Stimulated activated naive CD4-positive, alpha-beta T cell (primary cell): ENCODE results near the gene CRTAC1.

Experiments
- DNase-seq, 6 experiments: peaks; one replicate each; lab custom pipeline; 2025; lab: John Stamatoyannopoulos, UW

CRTAC1 gene

DNA sequence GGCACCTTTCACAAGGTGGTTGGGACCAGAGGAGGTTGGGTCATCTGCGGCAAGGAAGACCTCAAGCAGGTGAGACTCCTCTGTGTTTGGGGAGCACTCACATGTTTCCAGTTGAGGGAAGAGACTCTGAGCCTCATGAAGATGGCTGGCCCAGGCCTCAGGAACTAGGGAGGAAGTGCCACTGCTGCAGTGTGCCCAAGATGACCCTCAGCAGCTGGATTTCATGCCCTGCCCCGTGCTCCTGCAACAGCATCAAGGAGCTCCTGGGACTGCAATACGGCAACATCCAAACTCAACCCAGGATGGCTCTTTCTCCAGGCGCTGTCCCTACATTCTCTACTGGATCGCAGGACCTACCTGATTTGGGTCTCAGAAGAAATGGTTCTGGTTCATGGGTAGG is 106.9 kb downstream of the CRTAC1 start:
- DNase-seq: no peak

DNA sequence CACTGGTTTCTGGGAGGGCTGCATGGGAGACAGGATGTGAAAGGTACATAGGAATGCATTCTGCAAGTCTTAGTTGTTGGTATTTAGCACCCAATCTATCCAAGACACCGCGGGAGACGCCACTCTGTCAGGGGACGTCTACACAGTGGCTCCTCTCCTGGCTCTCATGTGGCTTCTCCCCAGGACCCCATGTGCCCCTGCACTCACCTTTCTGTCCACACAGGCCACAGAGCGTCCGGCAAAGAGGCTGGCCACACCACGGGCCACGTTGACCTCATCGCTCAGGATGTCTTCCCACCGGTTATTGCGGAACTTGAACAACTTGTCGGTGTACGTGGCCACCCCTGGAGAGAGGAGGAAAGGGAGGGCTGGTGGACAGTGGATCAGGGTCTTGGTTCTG is 107.4 kb downstream of the CRTAC1 start:
- no peak for DNase-seq

DNA sequence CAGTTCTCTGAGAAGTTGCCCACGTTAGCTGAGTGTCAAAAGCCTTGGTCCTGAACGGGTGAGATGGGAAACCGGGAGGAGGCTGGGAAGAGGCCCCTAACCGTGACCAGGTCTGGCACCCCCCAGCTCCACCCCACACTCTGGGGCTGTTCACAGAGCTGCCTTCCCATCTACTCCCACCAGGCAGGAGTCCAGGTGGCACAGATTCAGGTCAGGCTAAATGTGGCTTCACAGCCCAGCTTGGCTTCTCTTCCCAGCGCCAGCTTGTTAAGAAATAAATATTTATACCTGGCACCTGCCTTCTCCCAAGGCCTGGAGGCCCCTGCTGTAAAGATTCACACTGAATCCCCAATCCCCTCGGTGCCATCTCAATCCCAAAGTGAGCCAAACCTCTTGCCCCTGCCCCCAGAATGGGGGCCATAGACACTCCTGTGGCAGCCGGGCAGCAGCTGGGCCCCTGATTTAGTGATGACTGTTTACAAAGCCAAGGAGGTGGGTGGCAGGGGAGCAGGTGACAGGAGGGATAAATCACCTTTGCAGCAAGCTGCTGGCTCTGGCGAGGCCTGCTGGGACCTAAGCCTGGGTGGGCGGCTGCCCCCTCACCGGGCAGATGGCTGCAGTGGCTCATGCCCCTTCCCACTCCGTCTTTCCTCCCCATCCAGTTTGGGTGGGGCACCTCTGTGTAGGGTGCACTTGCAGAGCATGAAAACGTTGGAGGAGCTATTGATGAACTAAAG is 108.2 kb downstream of the CRTAC1 start:
- DNase-seq: no peak

DNA sequence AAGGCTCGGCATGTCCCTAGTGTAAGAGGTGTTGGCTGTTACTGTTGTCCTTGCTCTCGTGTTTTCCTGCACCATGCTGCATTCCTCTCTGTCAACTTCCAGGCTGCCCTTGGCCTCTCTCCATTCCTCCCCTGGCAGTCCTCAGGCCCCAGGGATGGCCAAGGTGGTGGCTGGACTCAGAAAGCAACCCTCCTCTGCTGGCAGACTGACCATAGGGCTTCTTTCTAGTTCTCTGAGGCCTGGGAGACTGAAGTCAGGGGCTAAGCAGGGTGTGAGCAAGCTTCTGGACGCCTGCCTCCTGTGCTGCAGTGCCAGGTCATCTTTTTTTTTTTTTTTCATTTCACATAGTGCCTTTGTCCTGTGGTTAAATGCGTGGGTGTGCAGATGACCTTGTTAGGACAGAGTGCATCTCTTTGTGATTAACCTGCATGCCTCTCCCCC is 108.8 kb downstream of the CRTAC1 start:
- DNase-seq: no peak

DNA sequence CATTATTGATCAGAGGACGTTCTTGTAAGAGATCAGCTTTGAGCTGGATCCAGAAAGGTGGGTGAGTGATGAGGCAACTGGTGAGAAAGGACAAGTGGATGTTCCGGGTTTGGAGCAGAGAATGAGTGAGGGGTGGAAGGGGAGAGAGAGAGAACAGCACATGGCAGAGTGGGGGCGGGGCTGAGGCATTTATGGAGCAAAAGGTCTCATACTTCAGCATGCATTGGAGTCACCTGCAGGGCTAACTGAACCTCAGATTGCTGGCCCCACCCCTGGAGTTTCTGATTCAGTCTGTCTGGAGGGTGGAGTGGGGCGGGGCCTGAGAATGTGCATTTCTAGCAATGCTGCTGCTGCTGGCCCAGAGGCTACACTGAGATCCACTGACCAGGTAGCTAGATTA is 109.6 kb downstream of the CRTAC1 start:
- no peak for DNase-seq

DNA sequence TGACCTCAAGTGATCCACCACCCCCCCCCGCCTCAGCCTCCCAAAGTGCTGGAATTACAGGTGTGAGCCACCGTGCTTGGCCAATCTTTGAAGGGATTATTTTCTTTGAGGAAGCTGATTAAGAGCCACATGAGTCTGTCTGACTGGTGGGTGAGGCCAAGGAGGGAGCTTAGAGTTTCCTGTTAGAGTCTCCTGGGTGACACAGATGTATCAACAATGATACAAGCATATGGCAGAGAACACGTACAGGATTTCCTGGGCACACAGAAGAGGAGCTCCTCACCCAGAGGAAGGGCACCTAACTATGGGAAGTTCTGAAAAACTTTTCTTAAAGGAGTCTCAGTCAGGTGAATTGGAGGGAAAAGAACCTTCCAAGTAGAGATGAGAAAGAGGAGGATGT is 111.4 kb downstream of the CRTAC1 start:
- DNase-seq: peak in 1 of 6 experiments; percentile 7

DNA sequence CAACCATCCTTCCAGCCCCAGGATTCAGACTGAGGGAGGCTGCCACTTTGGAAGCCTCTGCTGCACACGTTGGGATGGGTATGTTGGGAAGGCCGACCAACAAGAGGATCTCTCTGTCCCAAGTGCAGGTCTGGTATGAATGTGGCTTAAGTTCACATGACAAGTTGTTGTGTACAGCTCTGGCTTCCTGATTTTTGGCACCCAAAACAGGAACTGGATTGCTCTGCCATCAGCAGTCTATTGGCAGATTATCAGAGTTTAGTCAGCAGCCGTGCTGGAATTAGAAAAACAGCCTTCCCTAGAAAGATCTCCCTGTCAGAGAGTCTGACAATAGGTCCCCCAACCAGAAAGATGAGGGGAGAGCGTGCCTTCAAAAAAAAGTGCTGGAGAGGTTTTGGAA is 113.8 kb downstream of the CRTAC1 start:
- DNase-seq: no peak

DNA sequence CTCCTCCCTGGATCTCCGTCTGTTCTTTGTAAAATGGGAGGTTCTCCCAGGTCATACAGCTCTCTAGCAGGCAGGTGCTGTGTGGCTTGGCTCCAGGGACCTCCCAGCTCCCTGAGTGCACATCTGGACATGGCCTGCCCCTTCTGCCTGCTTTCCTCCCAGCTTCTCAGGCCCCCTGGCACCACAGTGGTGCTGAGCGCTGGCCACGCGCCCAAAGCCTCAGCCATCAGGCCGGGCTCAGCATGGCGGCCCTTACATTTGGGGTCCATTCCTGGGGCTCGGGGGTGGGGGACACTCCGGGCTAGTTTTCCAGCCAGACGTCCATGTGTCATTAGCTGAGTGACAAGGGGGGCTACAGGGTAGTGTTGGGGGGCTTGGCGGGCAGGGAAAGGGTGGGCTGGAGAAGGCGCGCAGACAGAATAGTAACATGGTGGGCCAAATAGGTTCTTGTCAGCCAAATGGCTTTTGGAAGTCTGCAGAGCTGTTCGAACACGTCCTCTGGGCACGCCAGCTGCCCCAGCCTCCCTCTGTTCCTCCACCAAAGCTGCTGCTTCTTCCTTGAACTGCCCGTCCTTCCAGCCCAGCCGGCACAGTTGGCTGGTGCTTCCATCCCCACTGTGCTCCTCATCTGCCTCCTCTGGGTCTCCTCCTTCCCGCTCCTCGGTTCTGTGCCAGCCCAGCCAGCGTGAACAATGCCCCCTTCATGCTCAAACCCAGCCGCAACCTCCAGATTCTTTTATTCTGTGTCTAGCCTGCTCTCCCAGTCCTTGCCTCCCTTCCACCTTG is 114.9 kb downstream of the CRTAC1 start:
- no peak for DNase-seq

DNA sequence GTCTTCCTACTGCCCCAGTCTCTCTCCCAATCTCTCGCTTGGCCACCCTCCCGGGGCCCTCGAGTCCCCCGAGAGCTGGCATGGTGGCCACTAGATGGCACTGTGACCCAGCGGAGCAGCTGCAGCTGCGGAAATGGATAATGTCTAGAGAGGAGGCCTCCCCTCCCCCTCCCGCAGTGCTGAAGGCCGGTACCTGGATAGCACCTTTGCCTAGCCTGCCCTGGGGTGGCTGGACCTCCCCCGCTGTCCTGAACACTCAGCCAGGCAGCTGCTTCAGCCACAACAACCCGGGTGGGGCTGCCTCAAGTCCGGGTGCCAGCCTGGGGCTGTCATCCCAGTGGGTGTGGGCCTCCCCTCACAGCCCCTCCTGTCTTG is 115.6 kb downstream of the CRTAC1 start:
- DNase-seq: peak; percentile 17 to 74 (median 58)

DNA sequence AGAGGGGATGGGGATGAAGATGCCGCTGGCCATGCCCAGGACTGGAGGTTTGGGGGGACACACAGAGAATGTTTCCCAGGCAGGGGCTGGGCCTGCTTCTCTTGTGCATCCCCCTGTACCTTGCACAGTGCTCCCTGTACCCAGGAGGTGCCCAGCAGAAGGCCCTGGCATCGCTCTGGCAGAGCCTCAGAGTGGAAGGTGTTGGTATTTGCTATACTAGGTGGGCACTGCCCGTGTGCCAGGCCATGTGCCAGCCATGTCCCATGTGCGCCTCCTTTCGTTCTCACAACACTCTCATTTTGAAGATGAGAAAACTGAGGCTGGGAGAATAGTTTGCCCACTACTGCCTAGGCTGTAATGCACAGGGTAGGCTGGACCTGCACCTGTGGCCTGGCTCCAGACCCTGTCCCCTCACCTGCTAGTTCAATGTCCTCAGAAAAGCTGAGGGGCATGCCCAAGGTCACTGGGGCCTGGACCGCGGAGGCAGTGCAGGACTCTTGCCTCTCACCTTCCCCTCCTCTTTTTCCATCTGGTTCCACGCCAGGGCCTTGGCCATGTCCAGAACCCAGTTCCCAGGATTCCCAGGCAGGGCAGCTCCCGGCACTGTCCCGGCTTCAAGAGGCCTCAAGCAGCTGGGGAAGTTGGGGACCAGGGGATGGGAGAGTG is 116.1 kb downstream of the CRTAC1 start:
- no peak for DNase-seq

DNA sequence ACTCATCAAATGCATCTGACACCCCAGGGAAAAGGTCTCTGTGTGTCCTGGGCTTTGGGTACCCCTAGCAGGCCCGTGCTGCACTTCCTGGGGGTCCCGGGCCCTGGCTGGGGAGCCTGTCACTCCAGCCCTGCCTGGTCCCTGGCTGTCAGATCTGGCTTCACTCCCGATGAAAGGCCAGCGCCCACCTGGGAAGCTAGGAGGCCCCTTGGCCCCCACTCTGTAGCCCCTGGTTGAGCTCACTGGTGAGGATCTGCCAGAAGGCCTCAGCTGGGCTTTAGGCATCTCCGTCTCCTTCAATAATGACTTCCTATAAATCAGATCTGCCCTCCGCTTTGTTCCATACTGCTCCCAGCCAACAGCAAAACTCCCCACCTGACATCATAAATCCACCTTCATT is 116.8 kb downstream of the CRTAC1 start:
- DNase-seq: no peak

DNA sequence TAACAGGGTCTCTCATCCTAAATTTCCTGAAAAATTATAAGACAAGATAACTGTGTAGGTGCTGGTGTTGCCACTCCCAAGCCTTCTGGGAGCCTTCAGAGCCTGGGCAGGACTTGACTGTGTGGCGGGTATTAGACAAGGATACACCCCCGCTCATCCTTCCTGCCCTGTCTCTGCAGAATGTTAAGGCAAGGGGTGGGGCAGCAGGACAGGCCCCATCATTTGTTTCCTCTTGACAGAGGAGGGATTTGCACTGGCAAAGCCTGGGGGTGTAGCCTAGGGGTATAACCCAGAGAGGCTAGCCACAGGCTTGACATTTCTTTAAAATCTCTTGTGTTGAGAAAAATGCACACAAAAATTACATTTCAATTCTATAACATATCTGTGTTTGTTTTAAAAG is 117.2 kb downstream of the CRTAC1 start:
- DNase-seq: no peak

DNA sequence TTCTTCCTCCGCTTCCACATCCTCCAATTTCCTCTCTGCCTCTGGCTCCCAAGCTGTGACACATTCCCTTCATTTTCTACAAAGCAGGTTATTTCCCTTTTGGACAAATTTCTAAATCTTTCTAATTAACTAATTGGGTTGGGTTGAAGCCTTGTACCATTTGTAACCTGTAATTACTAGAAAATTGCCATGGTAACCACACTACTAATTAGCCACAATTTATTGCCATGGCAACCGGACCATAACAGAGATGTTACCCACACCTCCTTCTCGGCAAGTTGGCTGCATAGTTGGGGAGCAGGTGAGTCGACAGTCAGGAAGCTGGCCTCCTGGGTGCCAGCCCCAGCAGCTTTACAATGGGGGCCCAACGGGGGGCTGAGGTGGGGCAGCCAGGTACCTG is 119.2 kb downstream of the CRTAC1 start:
- no peak for DNase-seq

DNA sequence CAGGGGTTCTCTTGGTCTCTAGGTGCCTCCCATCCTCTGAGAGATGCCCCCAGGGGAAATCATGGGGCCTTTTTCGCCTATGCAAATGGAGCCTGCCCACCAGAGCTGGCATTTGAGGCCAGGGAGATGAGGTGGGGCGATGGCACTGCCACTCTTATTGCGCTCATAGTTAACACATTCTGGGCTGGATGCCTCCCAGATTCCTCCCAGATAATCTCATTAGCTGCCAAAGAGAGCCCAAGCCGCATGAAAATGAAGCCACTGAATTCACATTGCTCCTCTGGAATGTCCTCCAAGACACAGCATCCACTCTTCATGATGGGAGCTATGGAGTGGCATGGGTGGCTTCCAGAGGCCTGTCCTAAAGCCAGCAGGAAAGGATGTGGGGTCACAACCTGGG is 119.8 kb downstream of the CRTAC1 start:
- DNase-seq: no peak

DNA sequence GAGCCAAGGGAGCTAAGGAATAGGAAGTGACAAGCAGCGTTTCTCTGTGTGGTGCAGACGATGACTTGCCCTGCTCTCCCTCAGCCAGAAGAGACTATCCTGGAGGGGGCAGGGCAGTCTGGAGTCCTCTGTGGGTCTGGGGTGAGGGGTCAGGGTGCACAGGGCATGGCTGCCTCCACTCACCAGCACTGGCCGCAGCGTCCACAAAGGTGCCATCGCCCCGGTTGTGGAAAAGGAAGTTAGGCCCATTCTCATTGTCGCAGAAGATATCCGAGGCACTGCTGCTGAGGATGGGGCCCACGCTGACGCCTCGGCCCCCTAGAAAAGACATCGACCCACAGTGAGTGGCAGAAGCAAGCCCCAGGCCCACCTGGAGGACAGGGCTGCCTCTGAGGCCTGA is 122.6 kb downstream of the CRTAC1 start:
- no peak for DNase-seq

DNA sequence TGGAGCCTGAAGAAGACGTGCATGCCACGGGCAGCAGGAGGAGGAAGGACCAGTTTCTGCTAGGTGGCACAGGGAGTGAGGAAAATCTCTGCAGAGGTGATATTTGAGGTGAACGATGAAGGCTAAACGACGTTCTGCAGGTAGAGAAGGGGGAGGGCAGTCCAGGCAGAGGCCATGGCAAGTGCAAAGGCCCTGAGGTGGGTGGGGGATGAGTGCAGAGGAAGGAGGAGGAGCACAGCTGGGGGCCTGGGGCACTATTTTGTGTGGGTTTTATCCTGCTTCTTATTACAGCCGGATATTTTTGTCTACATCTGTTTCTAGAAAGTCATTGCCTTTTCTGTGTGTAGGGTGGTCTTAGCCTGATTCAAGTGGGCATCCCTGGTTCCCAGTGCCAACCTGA is 123.2 kb downstream of the CRTAC1 start:
- no peak for DNase-seq

DNA sequence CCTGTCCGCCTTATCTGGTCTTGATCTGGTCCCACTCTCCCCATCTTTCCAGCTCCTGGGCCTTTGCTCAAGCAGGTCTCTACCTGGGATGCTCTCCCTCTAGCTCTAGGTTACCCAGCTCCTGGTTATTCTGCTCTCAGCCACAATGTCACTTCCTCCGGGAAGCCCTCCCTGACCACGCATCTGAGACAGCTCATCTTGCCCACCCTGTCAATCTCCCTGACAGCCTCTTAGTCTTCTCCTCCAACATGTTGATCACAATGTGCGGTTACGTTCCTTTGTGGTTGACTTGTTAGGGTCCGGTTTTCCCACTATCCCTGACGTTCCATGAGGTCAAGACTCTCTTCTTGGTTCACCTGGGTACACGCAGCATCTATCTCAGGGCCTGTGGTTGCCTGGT is 125.1 kb downstream of the CRTAC1 start:
- DNase-seq: no peak

DNA sequence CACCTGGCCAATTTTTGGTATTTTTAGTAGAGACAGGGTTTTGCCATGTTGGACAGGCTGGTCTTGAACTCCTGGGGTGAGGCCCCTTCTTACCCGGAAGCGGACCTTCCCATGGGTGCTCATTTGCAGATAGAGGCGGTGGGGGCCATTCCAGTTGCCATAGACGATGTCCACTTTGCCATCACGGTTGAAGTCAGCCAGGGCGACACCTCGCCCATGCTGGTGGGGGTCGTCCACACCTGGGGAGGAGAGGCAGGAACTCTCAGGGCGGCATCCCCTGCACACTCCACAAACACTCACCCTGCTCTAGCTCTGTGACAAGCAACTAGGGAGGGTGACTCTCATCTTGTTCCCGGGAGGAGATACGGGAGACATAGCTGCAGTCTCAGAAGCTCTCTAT is 125.8 kb downstream of the CRTAC1 start:
- DNase-seq: no peak

DNA sequence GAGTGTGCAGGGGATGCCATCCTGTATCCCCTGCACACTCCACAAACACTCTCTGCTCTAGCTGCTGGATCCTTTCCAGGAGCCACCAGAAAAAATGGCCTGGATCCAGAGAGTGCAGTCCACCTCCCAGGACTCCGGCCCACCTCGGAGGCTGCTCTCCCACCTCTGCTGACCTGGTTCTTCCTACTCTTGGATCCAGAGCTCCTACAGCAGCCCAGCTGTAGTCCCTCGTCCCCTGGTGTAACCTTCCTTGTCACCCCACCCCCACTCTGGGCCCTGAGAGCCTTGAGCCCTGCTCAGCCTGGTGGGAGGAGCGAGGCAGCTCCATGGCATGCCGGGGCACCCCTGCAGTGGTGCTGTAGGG is 126.4 kb downstream of the CRTAC1 start:
- DNase-seq: no peak

DNA sequence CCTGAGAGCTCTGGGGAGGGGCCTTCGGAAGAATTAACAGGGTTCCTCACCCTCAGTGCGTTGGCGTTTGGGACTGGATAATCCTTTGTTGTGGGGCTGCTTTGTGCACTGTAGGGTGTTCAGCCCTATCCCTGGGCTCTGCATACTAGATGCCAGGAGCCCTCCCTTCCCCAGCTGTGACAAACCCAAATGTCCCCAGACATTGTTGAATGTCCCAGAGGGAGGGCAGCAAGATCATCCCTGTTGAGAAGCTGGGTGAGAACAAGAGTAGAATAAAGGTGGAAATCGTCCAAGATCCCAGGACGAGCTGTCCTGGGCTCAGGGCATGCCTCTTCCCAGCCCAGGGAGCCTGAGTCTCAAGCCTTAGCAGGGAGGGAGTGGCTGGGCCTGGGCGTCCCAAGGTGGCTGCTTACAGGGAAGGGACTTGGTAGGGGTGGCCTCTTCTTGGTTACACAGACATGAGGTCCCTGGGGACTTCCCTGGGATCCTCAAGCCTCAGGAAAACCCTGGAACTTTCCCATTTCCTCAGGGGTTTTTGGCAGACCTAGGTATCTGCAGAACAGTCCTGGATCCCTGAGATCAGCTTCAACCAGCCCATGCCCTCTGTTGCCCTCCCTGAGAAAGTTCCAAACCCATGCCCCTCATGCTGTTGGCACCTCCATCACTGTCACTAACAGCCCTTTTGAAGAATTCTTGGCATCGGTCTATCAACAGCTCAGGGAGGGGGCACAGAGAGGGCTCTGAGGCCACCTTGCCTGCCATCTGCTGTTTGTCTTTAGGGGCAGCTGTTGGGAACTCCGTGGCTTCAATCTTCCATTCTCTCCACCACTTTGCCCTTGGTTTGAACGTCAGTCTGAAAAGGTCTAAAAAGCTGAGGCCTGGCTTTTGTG is 127.0 kb downstream of the CRTAC1 start:
- DNase-seq: no peak

DNA sequence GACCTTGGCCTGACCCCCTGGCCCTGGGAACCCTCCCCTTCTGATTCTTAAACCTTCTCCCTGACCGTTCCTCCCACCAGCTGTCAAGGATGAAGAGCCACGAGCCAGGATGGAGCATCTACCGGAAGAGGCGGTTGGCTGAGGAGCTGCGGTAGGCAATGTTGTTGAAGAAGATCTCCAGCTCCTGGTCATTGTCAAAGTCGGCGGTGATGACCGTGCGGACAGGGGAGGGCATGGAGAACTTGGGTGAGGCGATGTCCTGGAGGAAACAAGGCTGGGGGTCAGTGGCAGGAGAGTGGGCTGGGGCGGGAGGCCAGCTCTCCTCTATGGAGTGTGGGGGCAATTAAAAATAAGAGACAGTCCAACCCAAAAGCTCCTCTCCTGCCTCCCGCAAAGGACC is 129.0 kb downstream of the CRTAC1 start:
- DNase-seq: no peak

DNA sequence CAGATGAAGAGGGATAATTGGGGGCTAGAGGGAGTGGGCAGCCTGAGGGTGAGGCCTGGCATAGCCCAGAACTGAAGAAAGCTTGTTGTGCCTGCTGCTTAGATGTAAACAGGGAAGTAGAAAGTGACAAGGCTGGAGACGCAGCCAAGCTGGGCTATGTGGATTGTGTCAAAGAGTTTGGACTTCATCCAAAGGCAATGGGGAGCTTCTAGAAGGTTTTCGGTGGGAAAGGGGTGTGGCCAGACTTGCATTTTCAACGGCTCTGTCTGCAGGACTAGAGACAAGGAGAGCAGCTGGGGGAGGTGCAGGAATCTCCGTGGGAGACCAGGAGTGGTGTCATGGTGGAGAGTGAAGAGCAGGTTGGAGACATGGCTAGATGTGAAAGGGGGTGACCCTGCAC is 132.0 kb downstream of the CRTAC1 start:
- DNase-seq: no peak
